GM18511 (cell line): Measurements from ENCODE around the gene NTPCR.
A peak's percentile ranks its signal among the peaks of the same experiment; 100 is the strongest.

Source experiments
- ATAC-seq: cut with Tn5 transposase; IDR thresholded peaks from one replicate; pipeline ENCODE4 v1.9.1; 2021; ENCODE audit warnings: mild to moderate bottlenecking, moderate library complexity; ENCODE audit not compliant: unreplicated experiment

Gene NTPCR

GRCh38 chr1:233005703-233006102, 55.3 kb downstream of the NTPCR start:
- ATAC-seq, result no peak

GRCh38 chr1:233006108-233006507, 55.7 kb downstream of the NTPCR start:
- no peak for ATAC-seq

GRCh38 chr1:233006541-233006973, 56.1 kb downstream of the NTPCR start:
- no peak for ATAC-seq

- ATAC-seq, result no peak
These were observed 59.7 kb downstream of the NTPCR start for GRCh38 chr1:233010146-233010545.

- ATAC-seq, result no peak
These were observed 61.6 kb downstream of the NTPCR start for GRCh38 chr1:233012021-233012420.

- ATAC-seq, result no peak
These were observed 65.6 kb downstream of the NTPCR start for GRCh38 chr1:233015965-233016364.

- no peak for ATAC-seq
These were observed 66.4 kb downstream of the NTPCR start for GRCh38 chr1:233016798-233017197.

- ATAC-seq, result no peak
These were observed 68.7 kb downstream of the NTPCR start for GRCh38 chr1:233019083-233019482.

GRCh38 chr1:233019778-233020325, 69.4 kb downstream of the NTPCR start:
- ATAC-seq, result no peak

GRCh38 chr1:233020426-233020825, 70.0 kb downstream of the NTPCR start:
- no peak for ATAC-seq

- no peak for ATAC-seq
These were observed 71.8 kb downstream of the NTPCR start for GRCh38 chr1:233022246-233022645.

GRCh38 chr1:233024199-233024598, 73.8 kb downstream of the NTPCR start:
- no peak for ATAC-seq

- peak; percentile 49 for ATAC-seq
These were observed 74.7 kb downstream of the NTPCR start for GRCh38 chr1:233025157-233025556.

- no peak for ATAC-seq
These were observed 75.2 kb downstream of the NTPCR start for GRCh38 chr1:233025567-233025966.

GRCh38 chr1:233027046-233027445, 76.6 kb downstream of the NTPCR start:
- no peak for ATAC-seq

GRCh38 chr1:233031521-233031920, 81.1 kb downstream of the NTPCR start:
- ATAC-seq, result no peak

GRCh38 chr1:233032916-233033315, 82.5 kb downstream of the NTPCR start:
- ATAC-seq, result no peak

- ATAC-seq, result no peak
These were observed 83.0 kb downstream of the NTPCR start for GRCh38 chr1:233033361-233033760.
